HepG2 (cell line): Measurements from ENCODE around the gene ZFAND6. TPM values are rescaled to one million over a fixed set of nuclear protein-coding genes. Genes with fewer than 3 reads are reported as not detected.
A peak's percentile ranks its signal among the peaks of the same experiment; 100 is the strongest.

Source experiments
- CREB1 ChIP-seq, 2 experiments: fragments of 450-650 bp in 1 of 2; IDR thresholded peaks; 2 replicates each; pipeline ENCODE4 v1.6.1; 2016 to 2017; ENCODE audit warnings: control low read depth in 1 of 2, mild to moderate bottlenecking in 1 of 2, missing compliant biosample characterization in 1 of 2, missing genetic modification characterization in 1 of 2
- FOXA3 ChIP-seq: IDR thresholded peaks from 2 replicates; pipeline ENCODE4 v1.6.1; 2016; ENCODE audit warnings: missing genetic modification reagents, missing compliant biosample characterization
- FOXP1 ChIP-seq, 2 experiments: fragments of 450-650 bp in 1 of 2; IDR thresholded peaks; 2 replicates each; pipeline ENCODE4 v1.6.1; 2017 to 2018; ENCODE audit warnings: antibody characterized with exemption in 1 of 2
- MED1 ChIP-seq: sonication (generic); formaldehyde crosslinking; IDR thresholded peaks from 2 replicates; pipeline ENCODE4 v1.4.0; 2020; ENCODE audit warnings: missing genetic modification reagents
- MEF2D ChIP-seq: sonication (generic); formaldehyde crosslinking; IDR thresholded peaks from 2 replicates; pipeline ENCODE4 v1.5.1; 2020; ENCODE audit warnings: mild to moderate bottlenecking, missing genetic modification reagents
- MEIS2 ChIP-seq: sonication (generic); formaldehyde crosslinking; IDR thresholded peaks from 2 replicates; pipeline ENCODE4 v1.9.0; 2021; ENCODE audit warnings: mild to moderate bottlenecking, missing genetic modification reagents
- PAX8 ChIP-seq: sonication (generic); formaldehyde crosslinking; IDR thresholded peaks from 2 replicates; pipeline ENCODE4 v1.8.0; 2022; ENCODE audit warnings: mild to moderate bottlenecking, missing genetic modification reagents, borderline replicate concordance
- SMARCC2 ChIP-seq: fragments of 450-650 bp; IDR thresholded peaks from 2 replicates; pipeline ENCODE4 v1.6.1; 2017; ENCODE audit warnings: antibody characterized with exemption, mild to moderate bottlenecking
- ZFP36L1 ChIP-seq: sonication (generic); formaldehyde crosslinking; IDR thresholded peaks from 2 replicates; pipeline ENCODE4 v1.8.0; 2022; ENCODE audit warnings: mild to moderate bottlenecking, missing genetic modification reagents, moderate library complexity
- polyA plus RNA-seq, 8 experiments: library from polyadenylated mRNA; depleted of rRNA in 3 of 8; stranded (reverse) in 7 of 8; unstranded in 1 of 8; fragments of >200 nt; fragmentation: Illumina TruSeq in 4 of 8; extraction: Trizol in 4 of 8; gene quantifications; 2 replicates each; pipeline versions ENCODE4 v1.2.1 to v1.2.3, GENCODE V29; 2011 to 2016; ENCODE audit warnings: low read depth in 4 of 8, missing spikeins in 1 of 8, mixed read lengths in 1 of 8; ENCODE audit not compliant: insufficient read depth in 1 of 8
- total RNA-seq, 5 experiments: library from RNA; depleted of rRNA; stranded (reverse); fragments of >200 nt; fragmentation: Illumina TruSeq; extraction: Trizol; gene quantifications; 2 replicates each; pipeline ENCODE4 v1.2.3, GENCODE V29; 2016; ENCODE audit warnings: low read depth in 1 of 5
- TF ChIP-seq, protein P1 (sequence below): sonication (generic); formaldehyde crosslinking; IDR thresholded peaks from 2 replicates; pipeline ENCODE4 v1.9.0; 2022; ENCODE audit warnings: missing genetic modification reagents, mild to moderate bottlenecking, borderline replicate concordance
- TF ChIP-seq, protein P2 (sequence below): IDR thresholded peaks from 2 replicates; pipeline ENCODE4 v1.4.0; 2020; ENCODE audit warnings: mild to moderate bottlenecking, missing genetic modification reagents
- TF ChIP-seq, protein P3 (sequence below): sonication (generic); formaldehyde crosslinking; IDR thresholded peaks from 2 replicates; pipeline ENCODE4 v1.4.0; 2020; ENCODE audit warnings: missing genetic modification reagents, borderline replicate concordance
- TF ChIP-seq, protein P4 (sequence below): sonication (generic); formaldehyde crosslinking; IDR thresholded peaks from 2 replicates; pipeline ENCODE4 v1.9.0; 2022; ENCODE audit warnings: low read depth, missing genetic modification reagents
- TF ChIP-seq, protein P5 (sequence below): IDR thresholded peaks from 2 replicates; pipeline ENCODE4 v1.6.1; 2016

ZFAND6 gene
- total and polyA plus RNA-seq, 2 of the 13 experiments (the other 11 are each of a cell fraction or from before 2014, with no cell fraction given), result 84.2 to 115 TPM

DNA sequence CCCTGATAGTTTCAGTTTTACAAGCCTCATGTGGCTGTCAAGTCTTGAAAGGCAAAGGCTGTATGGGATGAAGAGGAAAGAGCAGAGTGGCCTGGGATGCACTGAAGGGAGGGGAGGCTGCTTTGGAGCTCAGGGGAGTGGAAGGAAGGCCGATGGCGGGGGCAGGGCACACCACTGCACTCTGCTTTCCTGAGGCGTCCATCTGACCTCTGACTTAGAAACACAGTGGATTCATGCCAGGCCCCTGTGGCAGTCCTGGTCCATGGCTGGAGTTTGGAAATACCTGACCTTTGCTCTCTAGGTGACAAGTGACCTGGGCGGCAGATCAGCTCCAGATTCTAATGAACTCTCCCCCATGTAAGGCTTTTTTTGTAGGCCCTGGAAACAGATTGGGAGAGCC lies 112.3 kb downstream of the ZFAND6 start (continued):
- TF ChIP-seq, protein P1, sequence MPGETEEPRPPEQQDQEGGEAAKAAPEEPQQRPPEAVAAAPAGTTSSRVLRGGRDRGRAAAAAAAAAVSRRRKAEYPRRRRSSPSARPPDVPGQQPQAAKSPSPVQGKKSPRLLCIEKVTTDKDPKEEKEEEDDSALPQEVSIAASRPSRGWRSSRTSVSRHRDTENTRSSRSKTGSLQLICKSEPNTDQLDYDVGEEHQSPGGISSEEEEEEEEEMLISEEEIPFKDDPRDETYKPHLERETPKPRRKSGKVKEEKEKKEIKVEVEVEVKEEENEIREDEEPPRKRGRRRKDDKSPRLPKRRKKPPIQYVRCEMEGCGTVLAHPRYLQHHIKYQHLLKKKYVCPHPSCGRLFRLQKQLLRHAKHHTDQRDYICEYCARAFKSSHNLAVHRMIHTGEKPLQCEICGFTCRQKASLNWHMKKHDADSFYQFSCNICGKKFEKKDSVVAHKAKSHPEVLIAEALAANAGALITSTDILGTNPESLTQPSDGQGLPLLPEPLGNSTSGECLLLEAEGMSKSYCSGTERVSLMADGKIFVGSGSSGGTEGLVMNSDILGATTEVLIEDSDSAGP (CRISPR knock-in tag), result peak; percentile 30; the same call in 1 of the 2 replicates
- TF ChIP-seq, protein P2, sequence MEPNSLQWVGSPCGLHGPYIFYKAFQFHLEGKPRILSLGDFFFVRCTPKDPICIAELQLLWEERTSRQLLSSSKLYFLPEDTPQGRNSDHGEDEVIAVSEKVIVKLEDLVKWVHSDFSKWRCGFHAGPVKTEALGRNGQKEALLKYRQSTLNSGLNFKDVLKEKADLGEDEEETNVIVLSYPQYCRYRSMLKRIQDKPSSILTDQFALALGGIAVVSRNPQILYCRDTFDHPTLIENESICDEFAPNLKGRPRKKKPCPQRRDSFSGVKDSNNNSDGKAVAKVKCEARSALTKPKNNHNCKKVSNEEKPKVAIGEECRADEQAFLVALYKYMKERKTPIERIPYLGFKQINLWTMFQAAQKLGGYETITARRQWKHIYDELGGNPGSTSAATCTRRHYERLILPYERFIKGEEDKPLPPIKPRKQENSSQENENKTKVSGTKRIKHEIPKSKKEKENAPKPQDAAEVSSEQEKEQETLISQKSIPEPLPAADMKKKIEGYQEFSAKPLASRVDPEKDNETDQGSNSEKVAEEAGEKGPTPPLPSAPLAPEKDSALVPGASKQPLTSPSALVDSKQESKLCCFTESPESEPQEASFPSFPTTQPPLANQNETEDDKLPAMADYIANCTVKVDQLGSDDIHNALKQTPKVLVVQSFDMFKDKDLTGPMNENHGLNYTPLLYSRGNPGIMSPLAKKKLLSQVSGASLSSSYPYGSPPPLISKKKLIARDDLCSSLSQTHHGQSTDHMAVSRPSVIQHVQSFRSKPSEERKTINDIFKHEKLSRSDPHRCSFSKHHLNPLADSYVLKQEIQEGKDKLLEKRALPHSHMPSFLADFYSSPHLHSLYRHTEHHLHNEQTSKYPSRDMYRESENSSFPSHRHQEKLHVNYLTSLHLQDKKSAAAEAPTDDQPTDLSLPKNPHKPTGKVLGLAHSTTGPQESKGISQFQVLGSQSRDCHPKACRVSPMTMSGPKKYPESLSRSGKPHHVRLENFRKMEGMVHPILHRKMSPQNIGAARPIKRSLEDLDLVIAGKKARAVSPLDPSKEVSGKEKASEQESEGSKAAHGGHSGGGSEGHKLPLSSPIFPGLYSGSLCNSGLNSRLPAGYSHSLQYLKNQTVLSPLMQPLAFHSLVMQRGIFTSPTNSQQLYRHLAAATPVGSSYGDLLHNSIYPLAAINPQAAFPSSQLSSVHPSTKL (CRISPR knock-in tag), result peak; percentile 78
- TF ChIP-seq CREB1 (IDR thresholded peaks at IDR 0.05), result no peak
- 0 out of 2 replicates have a peak, but pooled peaks have one; percentile 30 for TF ChIP-seq CREB1 (CRISPR knock-in tag; IDR thresholded peaks at IDR 0.05)
- TF ChIP-seq, protein P3, sequence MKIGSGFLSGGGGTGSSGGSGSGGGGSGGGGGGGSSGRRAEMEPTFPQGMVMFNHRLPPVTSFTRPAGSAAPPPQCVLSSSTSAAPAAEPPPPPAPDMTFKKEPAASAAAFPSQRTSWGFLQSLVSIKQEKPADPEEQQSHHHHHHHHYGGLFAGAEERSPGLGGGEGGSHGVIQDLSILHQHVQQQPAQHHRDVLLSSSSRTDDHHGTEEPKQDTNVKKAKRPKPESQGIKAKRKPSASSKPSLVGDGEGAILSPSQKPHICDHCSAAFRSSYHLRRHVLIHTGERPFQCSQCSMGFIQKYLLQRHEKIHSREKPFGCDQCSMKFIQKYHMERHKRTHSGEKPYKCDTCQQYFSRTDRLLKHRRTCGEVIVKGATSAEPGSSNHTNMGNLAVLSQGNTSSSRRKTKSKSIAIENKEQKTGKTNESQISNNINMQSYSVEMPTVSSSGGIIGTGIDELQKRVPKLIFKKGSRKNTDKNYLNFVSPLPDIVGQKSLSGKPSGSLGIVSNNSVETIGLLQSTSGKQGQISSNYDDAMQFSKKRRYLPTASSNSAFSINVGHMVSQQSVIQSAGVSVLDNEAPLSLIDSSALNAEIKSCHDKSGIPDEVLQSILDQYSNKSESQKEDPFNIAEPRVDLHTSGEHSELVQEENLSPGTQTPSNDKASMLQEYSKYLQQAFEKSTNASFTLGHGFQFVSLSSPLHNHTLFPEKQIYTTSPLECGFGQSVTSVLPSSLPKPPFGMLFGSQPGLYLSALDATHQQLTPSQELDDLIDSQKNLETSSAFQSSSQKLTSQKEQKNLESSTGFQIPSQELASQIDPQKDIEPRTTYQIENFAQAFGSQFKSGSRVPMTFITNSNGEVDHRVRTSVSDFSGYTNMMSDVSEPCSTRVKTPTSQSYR (CRISPR knock-in tag), result peak; percentile 85
- 0 out of 2 replicates have a peak, but pooled peaks have one; percentile 46 for TF ChIP-seq ZFP36L1 (CRISPR knock-in tag)
- TF ChIP-seq FOXP1 (IDR thresholded peaks at IDR 0.05), result no peak
- 0 out of 2 replicates have a peak, but pooled peaks have one; percentile 7 for TF ChIP-seq FOXP1 (CRISPR knock-in tag; IDR thresholded peaks at IDR 0.05)
- peak; percentile 41; the same call in 1 of the 2 replicates for TF ChIP-seq MEF2D
- no peak for TF ChIP-seq SMARCC2
- peak; percentile 59 for TF ChIP-seq FOXA3 (CRISPR knock-in tag)
- peak; percentile 66; the same call in 1 of the 2 replicates for TF ChIP-seq MEIS2 (CRISPR knock-in tag)
- TF ChIP-seq PAX8, result no peak
- TF ChIP-seq, protein P4, sequence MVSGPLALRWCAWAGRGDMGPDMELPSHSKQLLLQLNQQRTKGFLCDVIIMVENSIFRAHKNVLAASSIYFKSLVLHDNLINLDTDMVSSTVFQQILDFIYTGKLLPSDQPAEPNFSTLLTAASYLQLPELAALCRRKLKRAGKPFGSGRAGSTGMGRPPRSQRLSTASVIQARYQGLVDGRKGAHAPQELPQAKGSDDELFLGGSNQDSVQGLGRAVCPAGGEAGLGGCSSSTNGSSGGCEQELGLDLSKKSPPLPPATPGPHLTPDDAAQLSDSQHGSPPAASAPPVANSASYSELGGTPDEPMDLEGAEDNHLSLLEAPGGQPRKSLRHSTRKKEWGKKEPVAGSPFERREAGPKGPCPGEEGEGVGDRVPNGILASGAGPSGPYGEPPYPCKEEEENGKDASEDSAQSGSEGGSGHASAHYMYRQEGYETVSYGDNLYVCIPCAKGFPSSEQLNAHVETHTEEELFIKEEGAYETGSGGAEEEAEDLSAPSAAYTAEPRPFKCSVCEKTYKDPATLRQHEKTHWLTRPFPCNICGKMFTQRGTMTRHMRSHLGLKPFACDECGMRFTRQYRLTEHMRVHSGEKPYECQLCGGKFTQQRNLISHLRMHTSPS (CRISPR knock-in tag), result peak; percentile 88; the same call in 1 of the 2 replicates
- TF ChIP-seq, protein P5, sequence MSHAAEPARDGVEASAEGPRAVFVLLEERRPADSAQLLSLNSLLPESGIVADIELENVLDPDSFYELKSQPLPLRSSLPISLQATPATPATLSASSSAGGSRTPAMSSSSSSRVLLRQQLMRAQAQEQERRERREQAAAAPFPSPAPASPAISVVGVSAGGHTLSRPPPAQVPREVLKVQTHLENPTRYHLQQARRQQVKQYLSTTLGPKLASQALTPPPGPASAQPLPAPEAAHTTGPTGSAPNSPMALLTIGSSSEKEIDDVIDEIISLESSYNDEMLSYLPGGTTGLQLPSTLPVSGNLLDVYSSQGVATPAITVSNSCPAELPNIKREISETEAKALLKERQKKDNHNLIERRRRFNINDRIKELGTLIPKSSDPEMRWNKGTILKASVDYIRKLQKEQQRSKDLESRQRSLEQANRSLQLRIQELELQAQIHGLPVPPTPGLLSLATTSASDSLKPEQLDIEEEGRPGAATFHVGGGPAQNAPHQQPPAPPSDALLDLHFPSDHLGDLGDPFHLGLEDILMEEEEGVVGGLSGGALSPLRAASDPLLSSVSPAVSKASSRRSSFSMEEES (CRISPR knock-in tag), result no peak
- peak; percentile 81 for TF ChIP-seq MED1 (CRISPR knock-in tag)
